T-cell (primary cell): ENCODE data around the gene MITF. TPM values are rescaled to one million over a fixed set of nuclear protein-coding genes. Genes with fewer than 3 reads are reported as not detected.

ENCODE experiments used
- ATAC-seq, 4 experiments: fragments of 200-7000 bp in 3 of 4; fragments of 150-1000 bp in 1 of 4; cut with Tn5 transposase; replicated peaks in 1 of 4; 1 replicate in 3 of 4; 2 replicates in 1 of 4; pipeline ENCODE4 v1.10.0; 2021; ENCODE audit warnings: moderate library complexity in 3 of 4, mild to moderate bottlenecking in 2 of 4, moderate number of reproducible peaks in 1 of 4
- CTCF ChIA-PET, 2 donors: fragments of 300-600 bp; sonication (Branson Sonifier 250); formaldehyde crosslinking; loops; one replicate each; lab custom pipeline; 2022; ENCODE audit warnings: antibody characterized with exemption in 2 of 2; lab: Charles Lee
- POLR2A ChIA-PET, 2 donors: fragments of 300-600 bp; sonication (Branson Sonifier 250); formaldehyde crosslinking; loops; one replicate each; lab custom pipeline; 2022; ENCODE audit warnings: antibody characterized with exemption in 2 of 2; lab: Charles Lee
- DNase-seq, 35 experiments: peaks; one replicate each; pipeline versions ENCODE4 v3.0.0 to v3.0.0-alpha.2; 2013 to 2023
- H3K27ac ChIP-seq: one replicate; pipeline ENCODE4 v1.5.1; 2013; ENCODE audit warnings: low read length
- H3K27me3 ChIP-seq, 2 experiments: replicated peaks in 1 of 2; 1 replicate in 1 of 2; 2 replicates in 1 of 2; pipeline versions ENCODE4 v1.6.1 to v1.7.0; 2013; ENCODE audit warnings: low read length in 1 of 2, mixed read lengths in 1 of 2; ENCODE audit not compliant: control insufficient read depth in 2 of 2, insufficient read depth in 2 of 2; ENCODE audit errors: extremely low read depth in 1 of 2
- H3K36me3 ChIP-seq, 2 donors: 1 replicate in 1 of 2; 2 replicates in 1 of 2; pipeline versions ENCODE4 v1.6.1 to v1.7.0; 2013; ENCODE audit warnings: low read length in 1 of 2; ENCODE audit not compliant: control insufficient read depth in 2 of 2, insufficient read depth in 1 of 2; ENCODE audit errors: extremely low read depth in 1 of 2
- H3K4me1 ChIP-seq, 2 experiments: 1 replicate in 1 of 2; 2 replicates in 1 of 2; pipeline versions ENCODE4 v1.6.1 to v1.7.0; 2013; ENCODE audit warnings: low read length in 2 of 2, mixed read lengths in 1 of 2; ENCODE audit not compliant: insufficient read depth in 2 of 2, control insufficient read depth in 1 of 2; ENCODE audit errors: extremely low read depth in 1 of 2
- H3K4me3 ChIP-seq, 2 donors: 1 replicate in 1 of 2; 2 replicates in 1 of 2; pipeline versions ENCODE4 v1.5.1 to v1.7.0; 2013; ENCODE audit warnings: mild to moderate bottlenecking in 2 of 2, low read length in 1 of 2, moderate library complexity in 1 of 2; ENCODE audit not compliant: control insufficient read depth in 1 of 2; ENCODE audit errors: extremely low read depth in 1 of 2
- H3K9me3 ChIP-seq: 2 replicates; pipeline ENCODE4 v1.7.0; 2013
- H3K27ac Mint-ChIP-seq, 2 donors: one replicate each; pipeline ENCODE4 v1.8.0; 2020 to 2021; ENCODE audit warnings: mild to moderate bottlenecking in 2 of 2, mixed read lengths in 2 of 2
- H3K27me3 Mint-ChIP-seq, 2 donors: one replicate each; pipeline ENCODE4 v1.8.0; 2021 to 2022; ENCODE audit warnings: mixed read lengths in 2 of 2
- H3K36me3 Mint-ChIP-seq: one replicate; pipeline ENCODE4 v1.8.0; 2021; ENCODE audit warnings: mixed read lengths
- H3K4me1 Mint-ChIP-seq, 3 donors: one replicate each; pipeline ENCODE4 v1.8.0; 2020 to 2022; ENCODE audit warnings: mixed read lengths in 3 of 3, mild to moderate bottlenecking in 1 of 3
- H3K4me3 Mint-ChIP-seq, 3 donors: one replicate each; pipeline ENCODE4 v1.8.0; 2020 to 2022; ENCODE audit warnings: mild to moderate bottlenecking in 3 of 3, mixed read lengths in 3 of 3, moderate library complexity in 3 of 3
- H3K9me3 Mint-ChIP-seq, 3 donors: one replicate each; pipeline ENCODE4 v1.8.0; 2020 to 2022; ENCODE audit warnings: mixed read lengths in 3 of 3
- WGBS: methylation state at CpG from one replicate; pipeline ENCODE4 v1.1.5; 2013; ENCODE audit warnings: missing lambda C conversion rate; ENCODE audit not compliant: insufficient coverage; 5-methylcytosine and 5-hydroxymethylcytosine counted together
- total RNA-seq, 35 experiments: library from RNA in 6 of 35; stranded (reverse) in 6 of 35; fragments of 120-200 nt in 1 of 35; gene quantifications; one replicate each; pipeline versions ENCODE4 v1.2.1 to v1.2.4 and lab custom pipeline; 2013 to 2026

MITF gene
- total RNA-seq, 5 donors from 2014 or later (not counting 1 experiment from before 2014, with no cell fraction given): 0.09 to 0.51 (median 0.24) TPM; not detected in 1

GRCh38 chr3:69805491-69805890 lies 66.2 kb downstream of the MITF start:
- H3K36me3 ChIP-seq: no peaks in the 10 kb centered on the region
- WGBS: no CpG with 5 or more reads among the region's 4 CpGs
- POLR2A ChIA-PET: no interaction called here

GRCh38 chr3:69806735-69807438 lies 67.6 kb downstream of the MITF start:
- CTCF ChIA-PET: no interaction called here

More at GRCh38 chr3:69805491-69805890, 66.2 kb downstream of the MITF start:
- Mint-ChIP-seq H3K27me3 (peaks cover 0 to 9% of the 10 kb centered on the region in 2 donors), H3K4me3 (no peak overlapping the region), H3K27ac (no peak overlapping the region), H3K36me3 (no peaks in the 10 kb centered on the region), H3K9me3 (no peaks in the 10 kb centered on the region), H3K4me1 (no peaks in the 10 kb centered on the region)
- ATAC-seq: no peak
- no peak overlapping the region for H3K4me3 ChIP-seq
- CTCF ChIA-PET: no interaction called here
- H3K27ac ChIP-seq: no peak overlapping the region
- DNase-seq: no peak
- no peaks in the 10 kb centered on the region for H3K9me3 ChIP-seq
- H3K27me3 ChIP-seq: no peaks in the 10 kb centered on the region
- H3K4me1 ChIP-seq: no peaks in the 10 kb centered on the region

GRCh38 chr3:69807674-69808073 lies 68.4 kb downstream of the MITF start:
- no CpG with 5 or more reads among the region's 1 CpG for WGBS
- no peaks in the 10 kb centered on the region for H3K36me3 ChIP-seq

More at GRCh38 chr3:69806735-69807438, 67.6 kb downstream of the MITF start:
- Mint-ChIP-seq H3K4me1 (no peaks in the 10 kb centered on the region), H3K27me3 (peaks cover 0 to 9% of the 10 kb centered on the region in 2 donors), H3K9me3 (no peaks in the 10 kb centered on the region), H3K4me3 (no peak overlapping the region), H3K36me3 (no peaks in the 10 kb centered on the region), H3K27ac (no peak overlapping the region)
- no peak overlapping the region for H3K4me3 ChIP-seq
- no peak overlapping the region for H3K27ac ChIP-seq
- ATAC-seq (no peak), DNase-seq (no peak)
- no peaks in the 10 kb centered on the region for H3K4me1 ChIP-seq
- WGBS: no CpG with 5 or more reads among the region's 1 CpG
- no peaks in the 10 kb centered on the region for H3K9me3 ChIP-seq
- POLR2A ChIA-PET: no interaction called here
- no peaks in the 10 kb centered on the region for H3K27me3 ChIP-seq
- no peaks in the 10 kb centered on the region for H3K36me3 ChIP-seq

DNA sequence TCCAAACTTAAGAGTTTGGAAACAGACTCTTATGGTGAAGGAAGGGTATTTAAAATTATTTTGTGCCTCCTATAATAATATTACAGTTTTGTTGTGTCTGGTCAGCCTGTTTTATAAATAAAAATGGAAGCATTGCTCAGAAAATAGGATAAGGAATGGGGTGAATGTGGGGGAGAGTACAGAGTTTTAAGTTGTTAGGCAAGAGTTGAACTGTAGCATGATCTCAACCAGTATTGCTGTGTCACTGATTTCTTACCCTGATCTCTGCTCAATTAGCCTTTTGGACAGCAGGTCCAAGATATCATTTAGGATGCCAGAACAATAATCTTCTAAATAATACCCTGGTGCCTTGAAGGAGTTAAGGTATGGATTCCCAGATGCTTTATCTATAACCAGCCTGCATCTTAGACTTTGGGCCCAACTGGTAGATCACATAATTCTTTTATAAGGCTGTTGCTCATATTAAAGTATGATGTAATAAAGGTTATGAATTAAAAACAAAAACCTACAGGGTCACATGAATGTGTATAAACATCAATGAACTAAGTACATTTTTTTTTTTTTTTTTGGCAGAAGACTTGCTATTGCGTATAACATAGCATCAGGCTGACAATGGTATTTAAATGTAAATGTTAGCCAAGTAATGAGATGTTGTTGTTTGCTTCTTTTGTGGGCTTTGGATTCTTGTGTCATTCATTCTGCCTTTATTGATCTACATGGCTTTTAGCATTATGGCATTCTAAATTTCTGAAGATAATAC lies 70.0 kb downstream of the MITF start:
- Mint-ChIP-seq H3K27me3 (peaks cover 0 to 9% of the 10 kb centered on the region in 2 donors), H3K4me1 (no peaks in the 10 kb centered on the region), H3K27ac (no peak overlapping the region), H3K36me3 (no peaks in the 10 kb centered on the region), H3K9me3 (no peaks in the 10 kb centered on the region), H3K4me3 (no peak overlapping the region)
- Histone ChIP-seq H3K9me3 (no peaks in the 10 kb centered on the region), H3K4me1 (no peaks in the 10 kb centered on the region), H3K36me3 (no peaks in the 10 kb centered on the region), H3K4me3 (no peak overlapping the region), H3K27ac (no peak overlapping the region), H3K27me3 (no peaks in the 10 kb centered on the region)
- ChIA-PET POLR2A (no interaction called here), CTCF (no interaction called here)
- WGBS: no CpG with 5 or more reads among the region's 1 CpG
- no peak for DNase-seq
- no peak for ATAC-seq

More at GRCh38 chr3:69807674-69808073, 68.4 kb downstream of the MITF start:
- Histone ChIP-seq H3K27ac (no peak overlapping the region), H3K9me3 (no peaks in the 10 kb centered on the region), H3K27me3 (no peaks in the 10 kb centered on the region), H3K4me3 (no peak overlapping the region), H3K4me1 (no peaks in the 10 kb centered on the region)
- no peak for ATAC-seq
- Mint-ChIP-seq H3K4me1 (no peaks in the 10 kb centered on the region), H3K27me3 (peaks cover 0 to 9% of the 10 kb centered on the region in 2 donors), H3K9me3 (no peaks in the 10 kb centered on the region), H3K36me3 (no peaks in the 10 kb centered on the region), H3K27ac (no peak overlapping the region), H3K4me3 (no peak overlapping the region)
- ChIA-PET CTCF (no interaction called here), POLR2A (no interaction called here)
- no peak for DNase-seq

DNA sequence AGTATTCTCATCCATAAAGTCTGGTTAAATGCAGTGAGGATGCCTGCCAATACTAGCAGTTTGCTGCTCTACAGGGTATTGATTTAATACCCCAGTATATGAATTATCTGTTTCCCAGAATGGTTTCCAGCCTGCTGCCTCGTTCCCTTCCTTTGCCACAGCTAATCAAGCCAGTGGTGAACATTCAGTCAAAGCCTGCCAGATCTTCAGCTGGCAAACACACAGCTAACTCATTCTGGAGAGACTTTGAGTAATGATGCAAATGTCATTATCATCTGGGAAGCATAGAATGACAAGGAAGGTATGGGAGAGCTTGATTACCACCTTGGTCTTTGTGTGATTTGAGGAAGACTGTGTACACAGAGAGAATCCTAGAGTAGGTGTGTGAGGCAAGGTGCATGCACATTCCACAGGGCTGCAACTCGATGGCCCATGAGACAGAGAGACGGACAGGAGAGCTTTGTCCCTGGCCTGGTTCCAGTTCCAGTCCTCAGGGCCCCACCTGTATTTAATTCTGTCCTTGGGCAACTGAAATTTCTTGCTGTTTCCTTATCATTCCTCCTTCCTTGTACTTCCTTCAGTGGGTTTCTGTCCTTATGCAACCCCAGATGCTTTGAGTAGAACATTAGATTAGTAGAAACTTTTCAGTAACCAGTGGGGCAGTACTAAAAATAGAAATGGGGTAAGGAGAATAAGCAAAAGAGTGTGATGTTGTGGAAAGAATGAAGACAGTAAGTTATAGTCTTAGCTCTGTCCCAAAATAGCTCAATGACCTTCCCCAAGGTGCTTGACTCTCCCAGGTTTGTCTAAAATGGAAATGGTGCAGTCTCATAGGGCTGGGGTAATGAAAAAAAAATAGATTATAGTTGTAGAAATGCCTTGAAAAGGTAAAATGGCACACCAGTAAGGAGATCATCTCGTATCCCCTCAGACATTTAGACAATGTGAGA lies 72.5 kb downstream of the MITF start:
- ChIA-PET CTCF (interaction anchor here in 1 of 2 donors (0.9 kb wide), 1 partner anchor 8 kb away, joined by 4 read pairs; no protein-coding TSS in a partner anchor), POLR2A (no interaction called here)
- 44% methylated on average over 2 of the region's 4 CpGs for WGBS
- DNase-seq: no peak
- H3K4me1 ChIP-seq: no peaks in the 10 kb centered on the region
- H3K36me3 ChIP-seq: no peaks in the 10 kb centered on the region
- Mint-ChIP-seq H3K9me3 (peaks cover 0 to 4% (median 0%) of the 10 kb centered on the region in 3 donors), H3K4me1 (no peaks in the 10 kb centered on the region), H3K4me3 (no peak overlapping the region), H3K27me3 (peaks cover 0 to 15% of the 10 kb centered on the region in 2 donors), H3K36me3 (no peaks in the 10 kb centered on the region), H3K27ac (no peak overlapping the region)
- no peak for ATAC-seq
- no peaks in the 10 kb centered on the region for H3K9me3 ChIP-seq
- H3K27me3 ChIP-seq: no peaks in the 10 kb centered on the region
- no peak overlapping the region for H3K27ac ChIP-seq
- no peak overlapping the region for H3K4me3 ChIP-seq

DNA sequence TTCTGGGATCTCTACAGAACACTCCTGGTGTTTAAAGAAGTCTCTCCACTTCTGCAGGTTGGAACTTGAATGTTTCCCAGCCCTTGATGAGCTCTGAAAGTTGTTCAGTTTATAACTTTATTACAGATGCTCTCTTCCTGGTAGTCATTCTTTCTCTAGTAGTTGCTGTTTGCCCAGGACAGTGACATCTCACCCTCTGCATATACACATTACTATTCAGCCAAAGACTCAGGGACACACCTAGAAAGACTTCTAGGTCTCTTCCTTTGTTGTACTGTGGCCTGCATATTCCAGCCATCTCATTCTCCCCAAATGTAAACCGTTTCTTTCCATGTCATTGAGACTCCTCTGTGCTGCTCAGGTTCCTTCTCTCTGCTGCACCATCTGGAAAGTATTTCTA lies 76.7 kb downstream of the MITF start:
- no peaks in the 10 kb centered on the region for H3K36me3 Mint-ChIP-seq
- no peak overlapping the region for H3K27ac Mint-ChIP-seq
- Histone ChIP-seq H3K36me3 (no peaks in the 10 kb centered on the region), H3K4me1 (no peaks in the 10 kb centered on the region), H3K9me3 (no peaks in the 10 kb centered on the region), H3K27me3 (no peaks in the 10 kb centered on the region), H3K27ac (no peak overlapping the region), H3K4me3 (no peak overlapping the region)
- ChIA-PET CTCF (no interaction called here), POLR2A (no interaction called here)
- ATAC-seq (no peak), DNase-seq (no peak)
- H3K27me3 Mint-ChIP-seq: peaks cover 0 to 7% of the 10 kb centered on the region in 2 donors
- H3K4me3 Mint-ChIP-seq: no peak overlapping the region
- no CpG with 5 or more reads among the region's 1 CpG for WGBS
- no peaks in the 10 kb centered on the region for H3K4me1 Mint-ChIP-seq
- peaks cover 0 to 4% (median 0%) of the 10 kb centered on the region in 3 donors for H3K9me3 Mint-ChIP-seq
